ENCODE data around the gene PRAMEF12.
"Not testable (repeated sequence)": the region's sequence is repeated elsewhere in the genome, so short reads cannot be mapped to it uniquely, and the experiment has no call there.

The PRAMEF12 gene

GRCh38 chr1:12773438-12773837 is at the start of gene PRAMEF12:
TSS of gene PRAMEF12 (plus strand) at chr1:12773738. CDS start at chr1:12774868, 1,130 bp downstream.
- Histone ChIP-seq H3K4me1 (ENCODE audit: control insufficient read depth, insufficient read depth, low read length) (no peaks in the 10 kb centered on the region), H3K4me3 (ENCODE audit: low read length) (no peak within 1 kb of the TSS), H3K9me3 (ENCODE audit: control insufficient read depth, low read length) (peaks cover 13% of the 10 kb centered on the region), H3K9ac (ENCODE audit: low read length) (no peak within 1 kb of the TSS), H3K36me3 (ENCODE audit: control insufficient read depth, insufficient read depth, low read length, severe bottlenecking) (no peaks in the 10 kb centered on the region), H3K27me3 (replicated peaks; ENCODE audit: control insufficient read depth, insufficient read depth, low read length) (peaks cover 47% of the 10 kb centered on the region)
- no peak for DNase-seq (ENCODE audit: low read depth)

DNA sequence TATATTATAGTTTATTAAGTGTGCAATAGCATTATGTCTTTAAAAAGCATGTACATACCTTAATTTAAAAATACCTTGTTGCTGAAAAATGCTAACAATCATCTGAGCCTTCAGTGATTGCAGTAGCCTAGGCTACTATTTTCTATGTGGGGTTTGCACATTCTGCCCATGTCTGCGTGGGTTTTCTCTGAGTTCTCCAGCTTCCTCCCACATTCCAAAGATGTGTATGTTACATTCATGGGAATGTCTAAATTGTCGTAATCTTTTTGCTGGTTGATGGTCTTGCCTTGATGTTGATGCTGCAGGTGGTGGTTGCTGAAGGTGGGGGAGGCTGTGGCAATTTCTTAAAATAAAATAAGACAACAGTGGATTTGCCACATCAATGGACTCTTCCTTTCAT is 45.1 kb upstream of the PRAMEF12 start:
- no peaks in the 10 kb centered on the region for H3K36me3 ChIP-seq (ENCODE audit: control insufficient read depth, insufficient read depth, low read length, severe bottlenecking)
- H3K4me3 ChIP-seq (ENCODE audit: low read length), result no peak overlapping the region
- H3K4me1 ChIP-seq (ENCODE audit: control insufficient read depth, insufficient read depth, low read length), result no peaks in the 10 kb centered on the region
- DNase-seq (ENCODE audit: low read depth), result no peak
- peaks cover 16% of the 10 kb centered on the region for H3K9me3 ChIP-seq (ENCODE audit: control insufficient read depth, low read length)
- no peaks in the 10 kb centered on the region for H3K27me3 ChIP-seq (replicated peaks; ENCODE audit: control insufficient read depth, insufficient read depth, low read length)
- no peak overlapping the region for H3K9ac ChIP-seq (ENCODE audit: low read length)

DNA sequence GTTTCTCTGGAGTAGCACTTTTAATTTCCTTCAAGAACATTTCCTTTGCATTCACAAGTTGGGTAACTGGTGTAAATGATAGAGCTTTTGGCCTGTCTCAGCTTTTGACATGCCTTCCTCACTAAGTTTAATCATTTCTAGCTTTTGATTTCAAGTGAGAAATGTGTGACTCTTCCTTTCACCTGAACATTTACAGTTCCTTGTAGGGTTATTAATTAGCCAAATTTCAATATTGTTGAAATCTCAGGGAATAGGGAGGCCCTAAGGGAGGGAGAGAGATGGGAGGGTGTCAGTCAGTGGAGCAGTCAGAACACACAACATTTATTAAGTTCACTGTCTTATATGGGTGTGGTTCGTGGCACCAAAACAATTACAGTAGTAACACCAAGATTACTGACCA is 43.4 kb upstream of the PRAMEF12 start:
- Histone ChIP-seq H3K4me3 (ENCODE audit: low read length) (no peak overlapping the region), H3K27me3 (replicated peaks; ENCODE audit: control insufficient read depth, insufficient read depth, low read length) (no peaks in the 10 kb centered on the region), H3K4me1 (ENCODE audit: control insufficient read depth, insufficient read depth, low read length) (no peaks in the 10 kb centered on the region), H3K9me3 (ENCODE audit: control insufficient read depth, low read length) (peaks cover 20% of the 10 kb centered on the region), H3K36me3 (ENCODE audit: control insufficient read depth, insufficient read depth, low read length, severe bottlenecking) (no peaks in the 10 kb centered on the region), H3K9ac (ENCODE audit: low read length) (no peak overlapping the region)
- DNase-seq (ENCODE audit: low read depth), result no peak

- not testable (repeated sequence) for H3K27me3 ChIP-seq (replicated peaks; ENCODE audit: control insufficient read depth, insufficient read depth, low read length); H3K4me1 ChIP-seq (ENCODE audit: control insufficient read depth, insufficient read depth, low read length); H3K9ac ChIP-seq (ENCODE audit: low read length); DNase-seq (ENCODE audit: low read depth); H3K36me3 ChIP-seq (ENCODE audit: control insufficient read depth, insufficient read depth, low read length, severe bottlenecking); H3K4me3 ChIP-seq (ENCODE audit: low read length)
- peaks cover 23% of the 10 kb centered on the region for H3K9me3 ChIP-seq (ENCODE audit: control insufficient read depth, low read length)
These were observed 42.5 kb upstream of the PRAMEF12 start for GRCh38 chr1:12731084-12731483.

GRCh38 chr1:12734651-12735050 is 38.9 kb upstream of the PRAMEF12 start:
- H3K9me3 ChIP-seq (ENCODE audit: control insufficient read depth, low read length), result peaks cover 30% of the 10 kb centered on the region
- H3K36me3 ChIP-seq (ENCODE audit: control insufficient read depth, insufficient read depth, low read length, severe bottlenecking), result no peaks in the 10 kb centered on the region

GRCh38 chr1:12738934-12739333 is 34.6 kb upstream of the PRAMEF12 start:
- no peaks in the 10 kb centered on the region for H3K4me1 ChIP-seq (ENCODE audit: control insufficient read depth, insufficient read depth, low read length)
- H3K36me3 ChIP-seq (ENCODE audit: control insufficient read depth, insufficient read depth, low read length, severe bottlenecking), result no peaks in the 10 kb centered on the region

More at GRCh38 chr1:12734651-12735050, 38.9 kb upstream of the PRAMEF12 start:
- Histone ChIP-seq H3K4me3 (ENCODE audit: low read length) (no peak overlapping the region), H3K9ac (ENCODE audit: low read length) (no peak overlapping the region), H3K27me3 (replicated peaks; ENCODE audit: control insufficient read depth, insufficient read depth, low read length) (no peaks in the 10 kb centered on the region), H3K4me1 (ENCODE audit: control insufficient read depth, insufficient read depth, low read length) (no peaks in the 10 kb centered on the region)
- DNase-seq (ENCODE audit: low read depth), result no peak

GRCh38 chr1:12739613-12740012 is 33.9 kb upstream of the PRAMEF12 start:
- H3K9me3 ChIP-seq (ENCODE audit: control insufficient read depth, low read length), result peaks cover 23% of the 10 kb centered on the region
- no peaks in the 10 kb centered on the region for H3K36me3 ChIP-seq (ENCODE audit: control insufficient read depth, insufficient read depth, low read length, severe bottlenecking)
- H3K27me3 ChIP-seq (replicated peaks; ENCODE audit: control insufficient read depth, insufficient read depth, low read length), result no peaks in the 10 kb centered on the region
- no peaks in the 10 kb centered on the region for H3K4me1 ChIP-seq (ENCODE audit: control insufficient read depth, insufficient read depth, low read length)
- DNase-seq (ENCODE audit: low read depth), result no peak
- no peak overlapping the region for H3K9ac ChIP-seq (ENCODE audit: low read length)
- no peak overlapping the region for H3K4me3 ChIP-seq (ENCODE audit: low read length)

More at GRCh38 chr1:12738934-12739333, 34.6 kb upstream of the PRAMEF12 start:
- H3K9ac ChIP-seq (ENCODE audit: low read length), result no peak overlapping the region
- no peak overlapping the region for H3K4me3 ChIP-seq (ENCODE audit: low read length)
- no peaks in the 10 kb centered on the region for H3K27me3 ChIP-seq (replicated peaks; ENCODE audit: control insufficient read depth, insufficient read depth, low read length)
- DNase-seq (ENCODE audit: low read depth), result no peak
- H3K9me3 ChIP-seq (ENCODE audit: control insufficient read depth, low read length), result peaks cover 23% of the 10 kb centered on the region

DNA sequence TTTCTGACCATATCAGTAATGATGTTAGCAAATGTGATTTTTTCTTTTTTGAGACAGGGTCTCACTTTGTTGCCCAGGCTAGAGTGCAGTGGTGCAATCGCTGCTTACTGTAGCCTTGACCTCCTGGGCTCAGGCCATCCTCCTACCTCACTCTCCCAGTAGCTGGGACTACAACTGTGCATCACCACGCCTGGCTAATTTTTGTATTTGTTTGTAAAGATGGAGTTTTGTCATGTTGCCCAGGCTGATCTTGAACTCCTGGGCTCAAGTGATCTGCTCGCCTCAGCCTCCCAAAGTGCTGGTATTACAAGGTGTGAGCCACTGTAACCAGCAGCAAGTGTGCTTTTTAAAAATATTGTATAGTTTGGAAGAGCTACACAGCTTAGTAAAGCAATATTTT is 31.6 kb upstream of the PRAMEF12 start:
- Histone ChIP-seq H3K4me3 (ENCODE audit: low read length) (no peak overlapping the region), H3K9ac (ENCODE audit: low read length) (no peak overlapping the region), H3K36me3 (ENCODE audit: control insufficient read depth, insufficient read depth, low read length, severe bottlenecking) (no peaks in the 10 kb centered on the region), H3K9me3 (ENCODE audit: control insufficient read depth, low read length) (peaks cover 7% of the 10 kb centered on the region), H3K4me1 (ENCODE audit: control insufficient read depth, insufficient read depth, low read length) (no peaks in the 10 kb centered on the region), H3K27me3 (replicated peaks; ENCODE audit: control insufficient read depth, insufficient read depth, low read length) (no peaks in the 10 kb centered on the region)
- no peak for DNase-seq (ENCODE audit: low read depth)

DNA sequence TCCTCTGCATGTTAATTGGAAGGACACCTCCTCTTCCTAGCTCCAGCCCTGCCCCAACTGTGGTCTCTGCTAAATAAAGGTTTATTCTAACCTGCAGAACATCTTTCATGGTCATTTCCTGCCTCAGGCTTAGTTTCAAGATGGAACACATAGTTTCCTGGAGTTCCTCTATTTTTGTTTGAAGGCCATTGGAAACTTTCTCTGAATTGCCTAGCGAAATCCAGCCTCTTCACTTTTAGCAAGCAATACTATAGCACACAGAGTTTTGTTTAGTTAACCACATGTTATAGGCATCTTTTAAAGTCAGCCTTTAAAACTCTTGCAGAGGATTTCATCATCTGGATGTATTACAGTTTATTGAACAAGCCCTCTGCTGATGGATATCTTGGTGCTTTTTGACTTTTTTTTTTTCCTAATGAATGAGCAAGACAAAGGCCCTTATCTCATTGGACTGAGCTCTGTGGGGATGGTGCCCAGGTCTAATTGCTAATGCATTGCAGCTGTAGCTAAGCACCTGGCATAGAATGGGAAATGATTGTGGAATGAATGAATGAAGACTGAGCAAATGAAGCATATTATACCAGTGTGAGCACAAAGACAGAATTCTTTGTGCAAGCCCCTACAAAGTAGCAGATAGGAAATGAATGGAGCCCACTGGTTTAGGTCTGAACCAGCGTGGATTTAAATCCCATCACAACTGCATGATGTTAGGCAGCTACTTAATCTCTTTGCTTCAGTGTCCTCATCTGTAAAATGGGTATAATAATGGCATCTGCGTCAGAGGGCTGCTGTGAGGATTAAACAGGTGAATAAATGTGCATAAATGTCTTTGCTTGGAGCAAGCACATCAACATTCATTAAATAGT is 28.2 kb upstream of the PRAMEF12 start:
- Histone ChIP-seq H3K27me3 (replicated peaks; ENCODE audit: control insufficient read depth, insufficient read depth, low read length) (no peaks in the 10 kb centered on the region), H3K9me3 (ENCODE audit: control insufficient read depth, low read length) (peaks cover 26% of the 10 kb centered on the region), H3K4me3 (ENCODE audit: low read length) (no peak overlapping the region), H3K4me1 (ENCODE audit: control insufficient read depth, insufficient read depth, low read length) (no peaks in the 10 kb centered on the region), H3K36me3 (ENCODE audit: control insufficient read depth, insufficient read depth, low read length, severe bottlenecking) (no peaks in the 10 kb centered on the region), H3K9ac (ENCODE audit: low read length) (no peak overlapping the region)
- peak; percentile 45 for DNase-seq (ENCODE audit: low read depth)

GRCh38 chr1:12745992-12746323 is 27.6 kb upstream of the PRAMEF12 start, which contains the start of gene CFAP107:
TSS of gene CFAP107 (plus strand) at chr1:12746200. CDS start at chr1:12746431, 231 bp downstream.
- no peaks in the 10 kb centered on the region for H3K4me1 ChIP-seq (ENCODE audit: control insufficient read depth, insufficient read depth, low read length)
- no peaks in the 10 kb centered on the region for H3K36me3 ChIP-seq (ENCODE audit: control insufficient read depth, insufficient read depth, low read length, severe bottlenecking)
- H3K9me3 ChIP-seq (ENCODE audit: control insufficient read depth, low read length), result peaks cover 32% of the 10 kb centered on the region
- H3K4me3 ChIP-seq (ENCODE audit: low read length), result no peak within 1 kb of the TSS
- no peaks in the 10 kb centered on the region for H3K27me3 ChIP-seq (replicated peaks; ENCODE audit: control insufficient read depth, insufficient read depth, low read length)
- DNase-seq (ENCODE audit: low read depth), result peak; percentile 20
- no peak within 1 kb of the TSS for H3K9ac ChIP-seq (ENCODE audit: low read length)

- H3K9me3 ChIP-seq (ENCODE audit: control insufficient read depth, low read length), result peaks cover 33% of the 10 kb centered on the region
- no peak for DNase-seq (ENCODE audit: low read depth)
- no peaks in the 10 kb centered on the region for H3K36me3 ChIP-seq (ENCODE audit: control insufficient read depth, insufficient read depth, low read length, severe bottlenecking)
- H3K27me3 ChIP-seq (replicated peaks; ENCODE audit: control insufficient read depth, insufficient read depth, low read length), result no peaks in the 10 kb centered on the region
- no peak overlapping the region for H3K9ac ChIP-seq (ENCODE audit: low read length)
- H3K4me1 ChIP-seq (ENCODE audit: control insufficient read depth, insufficient read depth, low read length), result no peaks in the 10 kb centered on the region
- H3K4me3 ChIP-seq (ENCODE audit: low read length), result no peak overlapping the region
These were observed 24.7 kb upstream of the PRAMEF12 start for GRCh38 chr1:12748778-12749355.

Data from adipocyte (in vitro differentiated cells).